HG02884 (cell line): ENCODE results near the gene AFP.
"Not testable (repeated sequence)": the region's sequence is repeated elsewhere in the genome, so short reads cannot be mapped to it uniquely, and the experiment has no call there.

Source experiments
- ATAC-seq: cut with Tn5 transposase; IDR thresholded peaks from one replicate; pipeline ENCODE4 v1.9.1; 2021; ENCODE audit warnings: mild to moderate bottlenecking, moderate library complexity; ENCODE audit not compliant: unreplicated experiment

Gene AFP

GRCh38 chr4:73435984-73436383, at the start of gene AFP:
TSS of gene AFP (plus strand) at chr4:73436221. CDS start at chr4:73436263, 42 bp downstream.
- no peak for ATAC-seq

- ATAC-seq = peak; percentile 73
These were observed 48.5 kb upstream of the AFP start for GRCh38 chr4:73387552-73387951.

GRCh38 chr4:73388887-73389286, 47.1 kb upstream of the AFP start:
- ATAC-seq = no peak

GRCh38 chr4:73389663-73390062, 46.4 kb upstream of the AFP start:
- ATAC-seq = not testable (repeated sequence)

GRCh38 chr4:73391774-73392173, 44.2 kb upstream of the AFP start:
- no peak for ATAC-seq

GRCh38 chr4:73392936-73393335, 43.1 kb upstream of the AFP start:
- no peak for ATAC-seq

GRCh38 chr4:73396304-73396703, 39.7 kb upstream of the AFP start:
- no peak for ATAC-seq

GRCh38 chr4:73396993-73397972, 38.7 kb upstream of the AFP start:
- no peak for ATAC-seq

- no peak for ATAC-seq
These were observed 34.6 kb upstream of the AFP start for GRCh38 chr4:73401412-73401811.

GRCh38 chr4:73404042-73404441, 32.0 kb upstream of the AFP start, which contains the start of gene ALB:
TSS of gene ALB (plus strand) at chr4:73404287. CDS start at chr4:73404328, 41 bp downstream.
- no peak for ATAC-seq

GRCh38 chr4:73404457-73404856, 31.6 kb upstream of the AFP start:
- no peak for ATAC-seq

- no peak for ATAC-seq
These were observed 30.9 kb upstream of the AFP start for GRCh38 chr4:73405138-73405537.

GRCh38 chr4:73406548-73406875, 29.5 kb upstream of the AFP start:
- ATAC-seq = no peak

GRCh38 chr4:73407227-73407673, 28.8 kb upstream of the AFP start:
- no peak for ATAC-seq

- no peak for ATAC-seq
These were observed 27.7 kb upstream of the AFP start for GRCh38 chr4:73408181-73408867.

- no peak for ATAC-seq
These were observed 26.8 kb upstream of the AFP start for GRCh38 chr4:73409012-73409862.

- no peak for ATAC-seq
These were observed 26.0 kb upstream of the AFP start for GRCh38 chr4:73409978-73410548.

GRCh38 chr4:73410916-73411730, 24.9 kb upstream of the AFP start:
- no peak for ATAC-seq

GRCh38 chr4:73411731-73412414, 24.1 kb upstream of the AFP start:
- ATAC-seq = no peak
